Hair follicle dermal papilla cell (primary cell): ENCODE data around the gene PAK2. TPM values are rescaled to one million over a fixed set of nuclear protein-coding genes. Genes with fewer than 3 reads are reported as not detected.

Experiments used
- small RNA-seq: library from RNA; depleted of rRNA; stranded (forward); fragments of <200 nt; gene quantifications from one replicate; pipeline ENCODE3, GENCODE V24; 2012
- total RNA-seq: library from RNA; depleted of rRNA; stranded (reverse); fragments of >200 nt; gene quantifications from 2 replicates; pipeline ENCODE4 v1.2.3, GENCODE V29; 2012

PAK2 gene
- total RNA-seq: 40.2 and 41.9 TPM in 2 replicates

DNA sequence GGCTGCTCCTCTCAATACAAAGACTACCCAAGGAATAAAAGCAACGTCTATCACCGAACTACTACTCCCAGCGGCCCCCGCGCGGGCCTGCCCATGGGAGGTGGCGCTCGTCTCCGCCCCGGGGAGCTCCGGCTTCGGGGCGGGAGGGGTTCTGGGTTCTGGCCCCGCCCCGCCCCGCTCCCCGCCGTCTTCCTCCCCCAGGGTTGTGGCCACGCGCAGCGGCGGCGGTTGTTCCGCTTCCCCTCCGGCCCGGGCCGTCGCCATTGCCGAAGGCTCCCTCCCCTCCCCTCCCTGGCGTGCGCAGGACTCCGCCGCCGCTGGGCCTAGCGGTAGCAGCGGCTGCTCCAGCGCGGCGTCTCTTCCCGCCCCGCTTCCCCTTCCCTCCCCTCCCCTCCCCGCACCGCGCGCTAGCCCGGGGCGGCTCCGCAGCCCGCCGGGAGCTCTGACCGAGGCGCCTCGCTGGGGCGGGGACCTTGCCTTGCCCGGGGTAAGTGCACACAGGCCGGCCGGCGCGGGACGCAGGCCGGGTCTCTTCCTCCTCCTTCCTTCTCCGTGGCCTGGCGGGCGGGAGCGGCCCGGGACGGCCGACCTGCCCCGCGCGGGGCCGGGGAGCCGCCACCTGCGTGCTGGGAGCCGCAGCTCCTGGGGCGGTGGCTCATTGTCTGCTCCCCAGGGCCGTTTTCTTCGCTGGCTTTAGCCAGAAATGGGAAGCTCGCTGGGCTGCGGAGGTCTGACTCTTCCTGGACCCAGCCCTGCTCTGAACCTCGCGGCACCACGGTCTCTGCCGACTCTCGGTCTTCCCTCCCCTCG is at the start of gene PAK2:
PAK2 (plus strand) TSS at position 187 of the 810 bp plus-strand sequence. CDS start 42,790 bp downstream, outside the sequence.

DNA sequence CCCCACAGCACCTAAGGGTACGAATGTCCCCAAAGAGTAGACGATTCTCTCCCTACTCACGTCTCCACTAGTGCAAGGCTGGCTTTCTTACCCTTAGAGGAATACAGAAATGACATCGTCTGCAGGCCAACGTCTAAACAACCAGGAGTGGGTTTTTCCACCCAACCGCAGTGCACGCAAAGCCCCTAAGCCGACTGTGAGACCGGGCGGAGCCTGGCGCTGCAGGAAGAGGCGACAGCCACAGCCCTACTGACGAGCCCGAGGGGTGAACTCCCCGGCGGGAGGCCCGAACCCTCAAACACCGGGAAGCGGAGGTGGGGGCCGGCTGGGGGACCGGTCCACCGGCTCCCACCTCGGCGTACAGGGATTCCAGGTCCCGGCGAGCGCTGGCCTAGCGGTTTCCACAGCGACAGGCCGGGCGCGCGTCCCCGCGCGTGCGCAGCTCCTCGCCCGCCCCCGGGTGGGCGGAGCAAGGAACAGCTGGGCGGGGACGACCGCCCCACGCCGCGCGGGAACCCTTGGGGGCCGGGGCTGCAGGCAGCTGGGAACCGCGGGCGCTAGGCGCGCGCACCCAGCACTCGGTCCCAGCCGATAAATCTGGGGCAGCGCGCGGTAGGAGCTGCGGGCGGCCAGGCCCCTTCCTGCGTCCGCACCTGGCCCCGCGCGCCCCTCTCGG is 27.7 kb upstream of the PAK2 start, which contains the start of the genes CEP19 and PIGX:
CEP19 (minus strand) TSS at position 413 of the 676 bp plus-strand sequence. CDS start 3,593 bp downstream, outside the sequence.
PIGX (plus strand) TSS at position 540 of the 676 bp plus-strand sequence.

GRCh38 chr3:196867507-196868296 is 128.0 kb downstream of the PAK2 start, which contains the start of gene SENP5:
SENP5 (plus strand) TSS chr3:196867920; CDS start chr3:196885182, 17,262 bp downstream.

Small RNA genes lying within 50 kb of the gene (small RNA-seq; reads per million reads assigned to genes)
- not detected for gene RNU4-89P
- 0.60 reads per million, percentile 4 among the genes with 10 or more reads in this experiment for gene RNU6-42P
- not detected for gene RNU6-646P

Other genes starting within 250 kb of the PAK2 start
- gene RNF168, start 236.1 kb upstream of the PAK2 start, total RNA-seq: 14.3 and 15.7 TPM in 2 replicates
- 0.16 TPM in 1 of 2 replicates, not detected in the other for gene SMCO1, start 224.5 kb upstream of the PAK2 start, total RNA-seq
- 3.4 and 3.9 TPM in 2 replicates for gene WDR53, start 171.3 kb upstream of the PAK2 start, total RNA-seq
- gene FBXO45, start 171.2 kb upstream of the PAK2 start, total RNA-seq: 6.0 and 6.2 TPM in 2 replicates
- gene NRROS, start 100.2 kb upstream of the PAK2 start, total RNA-seq: 0.12 and 0.16 TPM in 2 replicates
- gene CEP19, start 27.6 kb upstream of the PAK2 start, total RNA-seq: 2.8 and 3.0 TPM in 2 replicates
- 15.7 and 18.1 TPM in 2 replicates for gene PIGX, start 27.5 kb upstream of the PAK2 start, total RNA-seq
- 41.8 and 57.6 TPM in 2 replicates for gene SENP5, start 128.1 kb downstream of the PAK2 start, total RNA-seq
- 43.0 and 48.3 TPM in 2 replicates for gene NCBP2, start 202.7 kb downstream of the PAK2 start, total RNA-seq
- gene PIGZ, start 229.0 kb downstream of the PAK2 start, total RNA-seq: 1.5 and 1.6 TPM in 2 replicates